ENCODE results near the gene RASGRF2. TPM values are rescaled to one million over a fixed set of nuclear protein-coding genes. Genes with fewer than 3 reads are reported as not detected.
"Not testable (repeated sequence)": the region's sequence is repeated elsewhere in the genome, so short reads cannot be mapped to it uniquely, and the experiment has no call there.

The RASGRF2 gene
- total and polyA plus RNA-seq, 11 donors = 3.6 to 16.6 (median 6.3) TPM

DNA sequence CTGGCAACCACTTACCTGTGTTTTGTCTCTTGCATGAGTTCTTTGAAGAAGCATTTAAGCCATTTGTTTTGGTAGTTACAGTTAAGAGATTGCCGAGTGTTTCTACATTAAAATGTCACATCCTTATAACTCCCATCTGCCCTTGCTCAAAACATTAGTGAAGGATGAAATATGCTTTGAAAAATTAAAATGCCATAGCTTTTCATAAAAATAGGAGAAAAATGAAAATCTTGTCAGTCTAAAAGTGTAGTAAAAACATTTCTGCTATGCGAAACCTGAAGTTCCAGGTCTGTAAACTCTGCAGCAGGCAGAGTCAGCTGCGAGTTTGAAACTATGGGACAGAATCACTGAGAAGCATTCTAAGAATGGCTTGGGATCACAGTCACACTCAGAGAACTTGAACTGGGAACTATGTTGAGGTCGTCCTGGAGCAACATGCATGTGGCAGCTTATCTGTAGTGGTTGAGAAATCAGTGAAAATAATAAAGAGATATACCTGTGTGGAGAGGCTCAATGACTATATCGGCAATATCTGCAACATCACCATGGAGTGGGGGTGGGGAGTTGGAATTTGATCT is 67.4 kb downstream of the RASGRF2 start:
- H3K9me3 ChIP-seq = peaks cover 0 to 14% (median 0%) of the 10 kb centered on the region in 12 donors
- peaks cover 0 to 3% (median 0%) of the 10 kb centered on the region in 12 donors for H3K4me1 ChIP-seq
- no peak for ATAC-seq
- no peaks in the 10 kb centered on the region for H3K36me3 ChIP-seq
- peaks cover 0 to 10% (median 0%) of the 10 kb centered on the region in 9 donors for H3K27me3 ChIP-seq
- intact Hi-C loops (cut with DNase I) = loop anchor here in 1 of 10 donors (10.0 kb wide), 1 partner anchor 63 kb away; the partner anchor contains the start of gene RASGRF2
- no peak for DNase-seq
- H3K4me3 ChIP-seq = no peak overlapping the region
- no peak overlapping the region for H3K27ac ChIP-seq
- WGBS, 4 donors = 78 to 82% (median 80%) methylated on average over 5 of the region's 5 CpGs
- TF ChIP-seq, protein P1, sequence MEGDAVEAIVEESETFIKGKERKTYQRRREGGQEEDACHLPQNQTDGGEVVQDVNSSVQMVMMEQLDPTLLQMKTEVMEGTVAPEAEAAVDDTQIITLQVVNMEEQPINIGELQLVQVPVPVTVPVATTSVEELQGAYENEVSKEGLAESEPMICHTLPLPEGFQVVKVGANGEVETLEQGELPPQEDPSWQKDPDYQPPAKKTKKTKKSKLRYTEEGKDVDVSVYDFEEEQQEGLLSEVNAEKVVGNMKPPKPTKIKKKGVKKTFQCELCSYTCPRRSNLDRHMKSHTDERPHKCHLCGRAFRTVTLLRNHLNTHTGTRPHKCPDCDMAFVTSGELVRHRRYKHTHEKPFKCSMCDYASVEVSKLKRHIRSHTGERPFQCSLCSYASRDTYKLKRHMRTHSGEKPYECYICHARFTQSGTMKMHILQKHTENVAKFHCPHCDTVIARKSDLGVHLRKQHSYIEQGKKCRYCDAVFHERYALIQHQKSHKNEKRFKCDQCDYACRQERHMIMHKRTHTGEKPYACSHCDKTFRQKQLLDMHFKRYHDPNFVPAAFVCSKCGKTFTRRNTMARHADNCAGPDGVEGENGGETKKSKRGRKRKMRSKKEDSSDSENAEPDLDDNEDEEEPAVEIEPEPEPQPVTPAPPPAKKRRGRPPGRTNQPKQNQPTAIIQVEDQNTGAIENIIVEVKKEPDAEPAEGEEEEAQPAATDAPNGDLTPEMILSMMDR (IDR thresholded peaks at IDR 0.05) = no peak
- TF ChIP-seq POLR2A (IDR thresholded peaks at IDR 0.05) = no peak

DNA sequence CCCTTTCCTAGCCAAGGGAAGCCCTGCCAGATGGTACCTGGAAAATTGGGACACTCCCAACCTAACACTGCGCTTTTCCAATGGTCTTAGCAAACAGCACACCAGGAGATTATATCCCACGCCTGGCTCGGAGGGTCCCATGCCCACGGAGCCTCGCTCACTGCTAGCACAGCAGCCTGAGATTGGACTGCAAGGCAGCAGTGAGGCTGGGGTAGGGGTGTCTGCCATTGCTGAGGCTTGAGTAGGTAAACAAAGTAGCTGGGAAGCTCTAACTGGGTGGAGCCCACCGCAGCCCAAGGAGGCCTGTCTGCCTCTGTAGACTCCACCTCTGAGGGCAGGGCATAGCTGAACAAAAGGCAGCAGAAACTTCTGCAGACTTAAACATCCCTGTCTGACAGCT is 68.7 kb downstream of the RASGRF2 start:
- DNase-seq, H3K4me3 ChIP-seq, ATAC-seq, H3K27me3 ChIP-seq, H3K36me3 ChIP-seq, H3K4me1 ChIP-seq, H3K27ac ChIP-seq: not testable (repeated sequence)
- intact Hi-C loops (cut with DNase I) = loop anchor here in 1 of 10 donors (10.0 kb wide), 1 partner anchor 64 kb away; the partner anchor contains the start of gene RASGRF2
- 89 to 100% (median 94%) methylated on average over 1 to 6 of the region's 6 CpGs for WGBS, 4 donors
- H3K9me3 ChIP-seq = peaks cover 0 to 14% (median 0%) of the 10 kb centered on the region in 12 donors

DNA sequence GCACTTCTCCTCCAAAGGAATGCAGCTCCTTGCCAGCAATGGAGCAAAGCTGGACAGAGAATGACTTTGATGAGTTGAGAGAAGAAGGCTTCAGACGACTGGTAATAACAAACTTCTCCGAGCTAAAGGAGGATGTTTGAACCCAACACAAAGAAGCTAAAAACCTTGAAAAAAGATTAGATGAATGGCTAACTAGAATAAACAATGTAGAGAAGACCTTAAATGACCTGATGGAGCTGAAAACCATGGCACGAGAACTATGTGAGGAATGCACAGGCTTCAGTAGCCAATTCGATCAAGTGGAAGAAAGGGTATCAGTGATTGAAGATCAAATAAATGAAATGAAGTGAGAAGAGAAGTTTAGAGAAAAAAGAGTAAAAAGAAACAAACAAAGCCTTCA is 69.6 kb downstream of the RASGRF2 start:
- DNase-seq, H3K36me3 ChIP-seq, H3K27me3 ChIP-seq, H3K4me1 ChIP-seq, ATAC-seq, H3K4me3 ChIP-seq, H3K27ac ChIP-seq: not testable (repeated sequence)
- 80 to 90% (median 83%) methylated on average over 4 of the region's 4 CpGs for WGBS, 4 donors
- peaks cover 0 to 15% (median 0%) of the 10 kb centered on the region in 12 donors for H3K9me3 ChIP-seq
- intact Hi-C loops (cut with DNase I) = loop anchor here in 1 of 10 donors (10.0 kb wide), 1 partner anchor 65 kb away; the partner anchor contains the start of gene RASGRF2

DNA sequence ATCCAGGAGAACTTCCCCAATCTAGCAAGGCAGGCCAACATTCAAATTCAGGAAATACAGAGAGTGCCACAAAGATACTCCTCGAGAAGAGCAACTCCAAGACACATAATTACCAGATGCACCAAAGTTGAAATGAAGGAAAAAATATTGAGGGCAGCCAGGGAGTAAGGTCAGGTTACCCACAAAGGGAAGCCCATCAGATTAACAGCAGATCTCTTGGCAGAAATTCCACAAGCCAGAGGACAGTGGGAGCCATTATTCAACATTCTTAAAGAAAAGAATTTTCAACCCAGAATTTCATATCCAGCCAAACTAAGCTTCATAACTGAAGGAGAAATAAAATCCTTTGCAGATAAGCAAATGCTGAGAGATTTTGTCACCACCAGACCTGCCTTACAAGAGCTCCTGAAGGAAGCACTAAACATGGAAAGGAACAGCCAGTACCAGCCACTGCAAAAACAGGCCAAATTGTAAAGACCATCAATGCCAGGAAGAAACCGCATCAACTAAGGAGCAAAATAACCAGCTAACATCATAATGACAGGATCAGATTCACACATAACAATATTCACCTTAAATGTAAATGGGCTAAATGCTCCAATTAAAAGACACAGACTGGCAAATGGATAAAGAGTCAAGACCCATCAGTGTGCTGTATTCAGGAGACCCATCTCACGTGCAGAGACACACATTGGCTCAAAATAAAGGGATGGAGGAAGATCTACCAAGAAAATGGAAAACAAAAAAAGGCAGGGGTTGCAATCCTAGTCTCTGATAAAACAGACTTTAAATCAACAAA is 70.3 kb downstream of the RASGRF2 start:
- H3K4me3 ChIP-seq; DNase-seq; H3K36me3 ChIP-seq; H3K4me1 ChIP-seq; ATAC-seq; H3K27me3 ChIP-seq; H3K27ac ChIP-seq; intact Hi-C loops (cut with DNase I): not testable (repeated sequence)
- peaks cover 0 to 22% (median 3%) of the 10 kb centered on the region in 12 donors for H3K9me3 ChIP-seq
- WGBS, 4 donors = 87 to 89% (median 88%) methylated on average over 3 of the region's 3 CpGs

DNA sequence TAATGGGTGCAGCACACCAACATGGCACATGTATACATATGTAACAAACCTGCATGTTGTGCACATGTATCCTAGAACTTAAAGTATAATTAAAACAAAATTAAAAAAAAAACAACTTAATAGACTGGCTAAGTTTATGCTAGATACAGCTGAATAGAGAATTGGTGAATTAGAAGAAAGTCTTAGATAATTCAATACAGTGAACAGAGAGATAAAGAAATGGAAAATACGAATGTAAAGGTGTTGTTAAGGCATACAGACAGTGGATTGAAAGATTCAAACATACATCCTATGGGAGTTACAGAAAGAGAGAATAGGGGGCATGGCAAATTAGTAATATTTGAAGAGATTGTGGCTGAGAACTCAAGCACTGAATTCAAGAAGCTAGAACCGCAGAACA is 75.4 kb downstream of the RASGRF2 start:
- 93 to 98% (median 96%) methylated on average over 2 of the region's 2 CpGs for WGBS, 4 donors
- Histone ChIP-seq H3K4me1 (no peaks in the 10 kb centered on the region), H3K4me3 (no peak overlapping the region), H3K9me3 (peaks cover 0 to 27% (median 8%) of the 10 kb centered on the region in 12 donors), H3K36me3 (no peaks in the 10 kb centered on the region), H3K27ac (no peak overlapping the region), H3K27me3 (no peaks in the 10 kb centered on the region)
- intact Hi-C loops (cut with DNase I) = no loop called here
- TF ChIP-seq, protein P1 (IDR thresholded peaks at IDR 0.05) = no peak
- no peak for TF ChIP-seq POLR2A (IDR thresholded peaks at IDR 0.05)
- DNase-seq (no peak), ATAC-seq (no peak)
